Measurements from ENCODE around the gene DMBT1. TPM values are rescaled to one million over a fixed set of nuclear protein-coding genes. Genes with fewer than 3 reads are reported as not detected.

The DMBT1 gene
- total RNA-seq, 1 experiment from 2014 or later = 18.4 TPM

DNA sequence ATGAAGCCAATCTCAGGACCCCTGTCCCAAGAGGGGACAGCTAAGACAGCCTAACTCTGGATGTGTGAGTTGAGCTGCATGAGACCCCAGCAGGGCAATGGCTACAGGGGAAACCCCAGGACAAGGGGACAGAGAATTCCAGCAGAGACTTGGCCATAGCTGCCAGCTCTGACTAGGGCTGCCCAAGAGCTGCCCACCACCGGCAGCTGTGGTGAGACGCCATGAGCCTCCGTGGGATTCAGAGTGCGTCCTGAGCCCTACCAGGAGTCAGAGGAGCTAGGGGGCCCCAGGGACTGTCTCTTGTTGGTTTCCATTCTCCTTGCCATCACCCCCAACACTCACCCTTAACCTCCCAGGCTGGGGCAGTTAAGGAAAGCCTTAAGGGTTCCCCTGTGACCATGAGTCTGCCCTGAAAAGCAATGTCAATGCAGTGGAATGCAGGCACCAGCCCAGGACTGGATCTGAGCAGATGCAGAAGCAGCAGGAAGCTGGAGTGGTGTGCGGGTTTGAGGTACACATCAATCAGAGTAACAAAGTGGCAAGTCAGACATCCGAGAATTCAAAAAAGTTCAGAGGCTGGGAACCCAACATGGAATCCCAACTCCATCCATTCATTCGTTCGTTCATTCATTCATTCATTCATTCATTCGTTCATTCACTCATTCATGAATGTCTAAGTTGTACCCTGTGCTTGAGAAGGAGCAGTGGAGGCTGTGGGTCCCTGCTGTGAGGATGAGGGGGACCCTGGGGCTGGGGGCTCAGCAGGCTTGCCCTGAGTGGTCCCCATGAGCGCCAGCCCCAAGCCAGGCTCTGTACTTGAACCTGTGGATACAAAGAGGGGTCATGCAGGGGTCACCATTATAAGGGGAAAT is 86.2 kb downstream of the DMBT1 start:
- DNase-seq (ENCODE audit: low read depth) = peak; percentile 65

GRCh38 chr10:122647383-122647968 is 86.9 kb downstream of the DMBT1 start:
- no peak for DNase-seq (ENCODE audit: low read depth)

DNA sequence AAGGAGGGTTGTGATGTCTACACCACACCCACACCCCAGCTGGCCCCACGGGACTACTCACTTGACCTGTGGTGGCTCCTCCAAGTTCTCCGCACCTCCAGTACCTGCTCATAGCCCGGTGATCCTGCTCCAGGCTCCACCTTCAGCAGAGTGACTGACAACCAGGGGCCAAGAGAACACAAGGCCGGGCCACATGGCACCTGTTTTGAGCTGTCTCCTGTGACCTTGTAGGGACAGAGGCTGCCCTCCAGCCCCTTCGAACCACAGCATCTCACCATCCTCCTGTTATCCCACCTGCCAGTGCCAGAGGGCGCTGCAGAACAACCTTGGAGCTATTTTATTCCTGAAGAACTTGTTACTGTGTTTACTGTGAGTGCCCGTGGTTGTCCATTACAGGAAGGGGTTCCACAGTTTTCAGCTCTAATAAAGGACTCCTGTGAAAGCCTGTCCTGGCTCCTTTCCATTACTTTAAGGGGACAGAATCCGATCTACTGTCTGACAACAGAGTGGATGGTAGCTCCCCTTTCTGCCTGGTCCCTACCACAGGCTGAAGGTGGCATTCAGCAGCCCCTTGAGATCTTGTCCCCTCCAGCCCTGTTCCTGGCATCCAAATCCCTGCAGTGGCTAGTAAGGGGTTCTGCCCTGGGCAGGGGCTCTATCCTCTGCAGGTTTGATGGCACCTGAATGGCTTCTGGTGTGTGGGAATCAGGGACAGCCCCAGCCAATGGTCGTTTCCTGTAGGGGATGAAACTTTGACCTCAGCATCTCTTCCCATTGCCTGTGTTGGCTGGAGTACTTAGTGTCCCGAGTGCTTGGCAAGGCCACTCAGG is 88.3 kb downstream of the DMBT1 start:
- peak; percentile 64 for DNase-seq (ENCODE audit: low read depth)

GRCh38 chr10:122649903-122650302 is 89.3 kb downstream of the DMBT1 start:
- DNase-seq (ENCODE audit: low read depth) = no peak

GRCh38 chr10:122650331-122650730 is 89.8 kb downstream of the DMBT1 start:
- peak; percentile 60 for DNase-seq (ENCODE audit: low read depth)

DNA sequence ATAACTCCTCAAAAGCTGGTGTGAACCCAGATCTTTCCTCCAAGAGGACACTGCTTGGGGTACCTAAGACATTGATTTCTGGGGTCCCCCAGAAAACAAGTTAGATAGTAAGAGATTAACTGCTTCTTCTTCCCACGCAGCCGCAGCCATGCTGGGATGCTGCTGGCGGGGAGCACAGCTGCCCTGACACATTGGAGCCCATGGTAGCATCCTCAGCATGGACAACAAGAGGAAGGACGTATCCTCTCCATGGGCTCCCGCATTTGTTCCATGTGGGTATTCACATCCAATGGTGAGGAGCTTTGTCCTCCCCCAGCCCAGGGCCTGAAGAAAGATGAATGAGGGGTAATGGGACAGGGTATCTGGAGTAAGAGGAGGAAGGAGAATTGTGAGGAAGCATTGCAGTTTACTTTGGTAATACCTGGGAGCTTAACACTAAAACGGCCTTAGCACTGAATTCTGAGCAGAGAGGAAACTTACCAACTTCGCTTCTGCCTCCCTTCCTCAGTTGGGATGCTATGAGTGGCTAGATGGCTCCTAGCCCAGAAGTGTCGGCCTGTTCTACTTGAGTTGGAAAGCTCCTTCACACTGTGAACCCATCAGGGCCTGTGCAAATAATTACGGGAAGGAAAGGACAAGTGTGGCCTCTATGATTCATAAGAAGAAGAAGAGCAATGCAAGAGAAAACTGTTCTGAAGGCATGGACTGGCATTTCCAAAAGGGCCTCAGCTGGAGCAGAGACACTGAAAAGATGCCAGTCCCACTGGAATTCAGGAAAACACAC is 95.2 kb downstream of the DMBT1 start:
- DNase-seq (ENCODE audit: low read depth) = peak; percentile 60

- DNase-seq (ENCODE audit: low read depth) = peak; percentile 72
These were observed 95.8 kb downstream of the DMBT1 start for GRCh38 chr10:122656308-122656705.

DNA sequence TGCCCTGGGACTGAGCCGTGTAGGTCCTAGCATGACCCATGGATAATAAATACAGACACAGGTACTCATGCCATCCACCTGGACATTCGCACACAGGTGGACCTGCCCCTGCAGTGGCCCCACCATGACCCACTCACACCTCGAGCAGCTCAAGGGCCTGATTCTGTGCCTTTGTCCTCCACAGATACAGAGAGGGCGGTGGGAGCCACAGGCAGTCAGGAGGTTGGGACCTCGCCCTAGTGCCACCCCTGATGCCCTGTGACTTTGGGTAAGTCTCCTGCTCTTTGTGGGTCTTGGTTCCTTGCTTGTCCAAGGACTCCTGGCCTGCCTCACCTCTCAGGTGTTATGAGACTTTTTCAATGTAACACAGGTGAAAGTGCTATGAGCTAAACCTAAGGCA is 96.2 kb downstream of the DMBT1 start:
- no peak for DNase-seq (ENCODE audit: low read depth)

DNA sequence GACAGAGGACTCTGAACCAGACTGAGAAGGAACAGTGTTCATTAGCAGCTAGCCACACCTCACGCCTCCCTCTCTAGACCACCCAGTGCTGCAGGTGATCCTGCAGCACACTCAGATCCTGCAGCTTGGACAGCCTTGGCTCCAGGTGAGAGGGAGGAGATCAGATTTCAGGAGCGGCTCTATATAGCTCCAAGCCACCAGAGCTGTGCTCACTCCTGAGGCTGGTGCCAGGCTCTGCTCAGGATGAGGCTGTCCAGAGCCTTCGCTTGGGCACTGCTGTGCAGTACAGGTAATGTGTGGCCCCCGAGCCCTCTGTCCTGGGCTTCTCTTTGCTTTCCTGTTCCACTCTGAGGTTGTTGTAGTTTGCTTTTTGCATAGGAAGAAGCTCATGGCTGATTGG is 96.7 kb downstream of the DMBT1 start:
- DNase-seq (ENCODE audit: low read depth) = no peak

DNA sequence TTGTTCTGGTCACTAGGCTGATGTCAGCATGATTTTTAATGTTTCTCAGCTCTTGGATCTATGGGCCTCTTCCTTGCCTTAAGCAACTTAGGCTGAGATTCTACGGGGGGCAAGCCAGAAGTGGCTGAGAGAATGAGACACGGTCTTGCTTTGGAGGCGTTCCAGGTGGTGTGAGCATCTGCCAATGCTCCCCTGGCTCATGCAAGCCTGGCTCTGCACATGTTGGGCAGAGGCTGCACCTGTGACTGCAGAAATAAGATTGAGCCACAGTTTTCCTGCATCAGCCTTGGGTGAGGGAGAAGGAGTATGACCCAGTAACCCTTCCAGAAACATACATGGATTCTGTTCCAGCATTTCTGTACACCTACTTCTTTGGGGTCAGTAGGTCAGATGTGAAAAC is 97.2 kb downstream of the DMBT1 start:
- no peak for DNase-seq (ENCODE audit: low read depth)

DNA sequence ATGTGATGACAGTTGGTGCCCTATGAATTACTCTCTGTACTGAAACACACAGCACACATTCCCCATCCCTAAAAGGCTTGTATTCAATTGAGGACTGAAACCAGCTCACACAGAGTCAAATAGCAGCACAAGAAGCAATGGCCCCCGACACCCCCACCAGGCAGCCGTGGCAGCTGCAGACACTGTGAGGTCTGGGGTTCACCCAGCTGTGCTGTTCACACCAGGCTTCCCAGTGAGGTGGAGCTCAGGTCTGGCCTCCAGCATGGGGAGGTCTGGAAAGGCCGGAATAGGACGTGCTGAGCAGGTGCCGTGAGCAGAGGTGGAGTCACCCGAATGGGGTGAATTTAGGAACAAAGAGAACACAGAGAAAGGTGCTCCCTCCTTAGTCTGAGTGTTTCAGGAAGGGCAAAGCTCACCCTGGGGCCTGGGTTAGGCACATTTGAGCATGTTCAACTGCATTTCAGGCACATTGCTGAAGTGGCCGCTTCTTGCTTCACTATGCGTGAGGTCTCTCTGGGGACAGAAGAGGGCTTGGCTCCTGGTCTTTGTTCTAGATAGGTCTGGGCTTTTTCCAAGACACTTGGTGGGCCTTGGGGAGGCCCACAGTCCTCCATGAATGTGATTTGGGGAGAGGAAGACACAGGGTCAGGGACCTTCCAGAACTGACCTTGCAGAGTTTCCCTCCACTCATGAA is 97.9 kb downstream of the DMBT1 start:
- peak; percentile 60 for DNase-seq (ENCODE audit: low read depth)

DNA sequence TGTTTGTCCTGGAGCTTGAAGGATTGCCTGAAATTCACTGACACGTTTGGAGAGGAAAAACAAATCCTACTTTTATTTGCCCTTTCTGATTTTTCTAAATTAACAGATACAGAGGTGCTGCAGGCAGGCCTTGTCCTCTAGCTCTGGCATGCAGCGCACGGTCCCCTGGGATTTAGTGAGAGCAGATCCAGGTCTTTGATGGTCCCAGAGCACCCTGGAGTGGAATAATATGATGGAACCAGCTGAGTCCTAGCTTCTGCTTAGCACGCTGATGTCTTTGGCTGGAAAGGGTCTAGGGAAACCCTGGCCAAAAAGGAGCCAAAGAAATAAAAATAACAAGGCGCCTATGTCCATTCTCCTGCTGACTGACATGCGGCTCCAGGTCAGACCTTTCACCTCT is 98.6 kb downstream of the DMBT1 start:
- DNase-seq (ENCODE audit: low read depth) = no peak

DNA sequence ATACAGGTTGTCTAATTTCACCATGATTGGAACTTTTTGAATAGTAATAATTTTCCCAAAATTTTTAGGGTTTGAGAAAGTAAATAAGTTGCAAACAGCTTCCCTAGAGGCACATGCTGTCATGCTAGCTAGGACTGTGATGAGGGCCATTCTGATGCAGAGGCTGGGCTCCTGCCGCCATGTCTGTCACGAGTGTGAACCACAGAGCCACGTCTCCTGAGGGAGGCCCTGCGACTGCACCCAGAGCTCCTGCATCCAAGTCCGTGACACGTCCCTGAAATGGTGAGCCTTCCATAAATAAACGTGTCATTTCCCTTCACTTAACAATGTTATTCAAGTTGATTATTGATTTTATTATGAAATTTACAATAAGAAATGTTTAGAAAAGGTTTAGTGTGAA is 99.1 kb downstream of the DMBT1 start:
- no peak for DNase-seq (ENCODE audit: low read depth)

GRCh38 chr10:122660696-122661095 is 100.1 kb downstream of the DMBT1 start:
- DNase-seq (ENCODE audit: low read depth) = no peak

DNA sequence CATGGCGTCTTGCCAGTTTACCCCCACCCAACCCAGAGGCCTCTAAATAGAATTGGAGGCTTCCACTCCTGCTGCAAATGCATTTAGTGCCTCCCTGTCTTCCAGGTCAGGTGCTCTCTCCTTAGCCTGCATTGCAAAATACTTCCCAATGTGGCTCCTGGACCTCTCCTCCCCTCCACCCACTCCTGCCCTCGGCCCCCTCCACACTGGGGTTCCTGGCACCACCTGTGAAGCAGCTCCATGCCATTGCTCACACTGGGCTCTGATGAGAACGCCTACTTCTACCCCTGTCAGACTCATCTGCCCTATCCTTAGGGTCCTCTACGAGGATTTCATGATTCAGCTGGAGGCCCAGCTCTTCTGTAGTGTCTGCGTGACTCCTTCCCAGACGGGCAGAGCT is 101.7 kb downstream of the DMBT1 start:
- no peak for DNase-seq (ENCODE audit: low read depth)

- no peak for DNase-seq (ENCODE audit: low read depth)
These were observed 103.1 kb downstream of the DMBT1 start for GRCh38 chr10:122663516-122664130.

DNA sequence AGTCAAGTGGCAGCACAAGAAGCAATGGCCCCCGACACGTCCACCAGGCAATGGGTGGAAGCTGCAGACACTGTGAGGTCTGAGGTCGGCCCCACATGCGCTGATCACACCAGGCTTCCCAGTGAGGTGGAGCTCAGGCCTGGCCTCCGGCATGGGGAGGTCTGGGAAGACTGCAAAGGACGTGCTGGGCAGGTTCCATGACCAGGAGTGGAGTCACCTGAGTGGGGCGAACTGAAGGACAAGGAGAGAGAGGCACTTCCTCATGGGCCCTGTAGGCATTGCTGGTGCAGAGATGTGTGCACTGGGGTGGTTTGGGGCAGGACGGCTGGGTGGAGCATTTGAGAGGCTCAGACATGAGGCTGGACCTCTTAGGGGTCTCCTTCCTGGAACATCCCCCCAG is 103.9 kb downstream of the DMBT1 start:
- DNase-seq (ENCODE audit: low read depth) = no peak

GRCh38 chr10:122665329-122665860 is 104.8 kb downstream of the DMBT1 start:
- DNase-seq (ENCODE audit: low read depth) = no peak

GRCh38 chr10:122665946-122666345 is 105.4 kb downstream of the DMBT1 start:
- DNase-seq (ENCODE audit: low read depth) = no peak

DNA sequence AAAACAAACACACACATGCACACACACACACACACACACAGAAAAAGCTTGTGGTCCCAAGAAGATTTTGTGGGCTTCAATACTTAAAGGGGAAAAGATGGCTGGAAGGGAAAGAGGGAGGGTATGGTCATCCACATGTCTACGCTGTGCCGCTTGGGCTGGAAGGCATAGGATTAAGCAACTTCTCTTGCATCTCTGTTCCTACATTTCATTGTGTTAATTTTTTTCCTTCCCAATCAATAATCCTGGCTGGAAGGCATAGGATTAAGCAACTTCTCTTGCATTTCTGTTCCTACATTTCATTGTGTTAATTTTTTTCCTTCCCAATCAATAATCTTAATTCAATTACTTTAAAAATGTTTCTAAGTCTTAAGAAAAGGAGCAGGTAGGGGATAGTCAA is 108.5 kb downstream of the DMBT1 start:
- no peak for DNase-seq (ENCODE audit: low read depth)

All from LHCN-M2 (cell line).